ENCODE results near the gene SEC16A.

SEC16A gene

GRCh38 chr9:136393531-136393930 lies 89.3 kb downstream of the SEC16A start:
- Histone ChIP-seq H3K9ac (ENCODE audit: low read length in 2 of 2) (no peak overlapping the region), H3K27ac (ENCODE audit: low read length) (no peak overlapping the region), H3K9me3 (ENCODE audit: control insufficient read depth in 2 of 2, low read length in 2 of 2) (no peaks in the 10 kb centered on the region), H3K27me3 (ENCODE audit: control insufficient read depth in 1 of 2, insufficient read depth in 2 of 2, low read length in 2 of 2) (no peaks in the 10 kb centered on the region), H3K4me1 (ENCODE audit: control insufficient read depth, insufficient read depth, low read length) (peaks cover 5% of the 10 kb centered on the region), H3K36me3 (ENCODE audit: control insufficient read depth in 2 of 2, insufficient read depth in 2 of 2, low read length in 2 of 2) (peaks cover 43 to 47% of the 10 kb centered on the region in 2 donors), H3K4me3 (ENCODE audit: low read length in 2 of 2) (no peak overlapping the region)

- H3K27me3 ChIP-seq (ENCODE audit: control insufficient read depth in 1 of 2, insufficient read depth in 2 of 2, low read length in 2 of 2): no peaks in the 10 kb centered on the region
- H3K9ac ChIP-seq (ENCODE audit: low read length in 2 of 2): no peak overlapping the region
- H3K27ac ChIP-seq (ENCODE audit: low read length): no peak overlapping the region
- no peaks in the 10 kb centered on the region for H3K9me3 ChIP-seq (ENCODE audit: control insufficient read depth in 2 of 2, low read length in 2 of 2)
- H3K4me1 ChIP-seq (ENCODE audit: control insufficient read depth, insufficient read depth, low read length): no peaks in the 10 kb centered on the region
- no peak overlapping the region for H3K4me3 ChIP-seq (ENCODE audit: low read length in 2 of 2)
- H3K36me3 ChIP-seq (ENCODE audit: control insufficient read depth in 2 of 2, insufficient read depth in 2 of 2, low read length in 2 of 2): peaks cover 48 to 50% of the 10 kb centered on the region in 2 donors
Observed at GRCh38 chr9:136392538-136393449, 90.0 kb downstream of the SEC16A start.

GRCh38 chr9:136391737-136392537 lies 90.9 kb downstream of the SEC16A start:
- H3K4me1 ChIP-seq (ENCODE audit: control insufficient read depth, insufficient read depth, low read length): no peaks in the 10 kb centered on the region
- no peaks in the 10 kb centered on the region for H3K27me3 ChIP-seq (ENCODE audit: control insufficient read depth in 1 of 2, insufficient read depth in 2 of 2, low read length in 2 of 2)
- no peaks in the 10 kb centered on the region for H3K9me3 ChIP-seq (ENCODE audit: control insufficient read depth in 2 of 2, low read length in 2 of 2)
- H3K9ac ChIP-seq (ENCODE audit: low read length in 2 of 2): no peak overlapping the region
- no peak overlapping the region for H3K4me3 ChIP-seq (ENCODE audit: low read length in 2 of 2)
- peaks cover 54 to 55% of the 10 kb centered on the region in 2 donors for H3K36me3 ChIP-seq (ENCODE audit: control insufficient read depth in 2 of 2, insufficient read depth in 2 of 2, low read length in 2 of 2)
- no peak overlapping the region for H3K27ac ChIP-seq (ENCODE audit: low read length)

All from stomach smooth muscle (tissue), 2 donors.